IMR-90 (cell line): ENCODE data around the gene RASIP1. TPM values are rescaled to one million over a fixed set of nuclear protein-coding genes. Genes with fewer than 3 reads are reported as not detected.

Experiments used
- ATAC-seq: fragments of 200-7000 bp; cut with Tn5 transposase; 2 replicates; pipeline ENCODE4 v1.9.1; 2020; ENCODE audit warnings: low read depth, mild to moderate bottlenecking, moderate library complexity
- BruUV-seq: library from RNA; stranded (reverse); fragments of 400-500 nt; replicated peaks from 2 replicates; lab custom pipeline; 2021; lab: Mats Ljungman, UMichigan
- CTCF ChIA-PET: fragments of 300-600 bp; formaldehyde crosslinking; extraction: SDS; loops from one replicate; lab custom pipeline; 2021; ENCODE audit warnings: antibody characterized with exemption; lab: Yijun Ruan, JAX
- POLR2A ChIA-PET: fragments of 300-600 bp; sonication (Branson Sonifier 250); formaldehyde crosslinking; loops from one replicate; lab custom pipeline; 2022; ENCODE audit warnings: antibody characterized with exemption; ENCODE audit not compliant: unreplicated experiment; lab: Charles Lee
- DNase-seq: peaks from one replicate; pipeline ENCODE4 v3.0.0; 2013
- H2AFZ ChIP-seq: replicated peaks from 2 replicates; pipeline ENCODE3; 2013; ENCODE audit warnings: low read length, mild to moderate bottlenecking; ENCODE audit not compliant: poor library complexity
- H2AK5ac ChIP-seq: 2 replicates; pipeline ENCODE4 v1.6.1; 2013; ENCODE audit warnings: low read depth, low read length, inconsistent platforms
- H2AK9ac ChIP-seq: replicated peaks from 2 replicates; pipeline ENCODE3; 2013; ENCODE audit warnings: mild to moderate bottlenecking, low read depth, low read length, moderate library complexity; ENCODE audit not compliant: poor library complexity
- H2BK120ac ChIP-seq: 2 replicates; pipeline ENCODE4 v1.6.1; 2013; ENCODE audit warnings: low read depth, low read length, inconsistent platforms
- H2BK15ac ChIP-seq: 3 replicates; pipeline ENCODE4 v1.6.1; 2013; ENCODE audit warnings: low read depth, low read length, inconsistent platforms
- H2BK20ac ChIP-seq: 2 replicates; pipeline ENCODE4 v1.6.1; 2013; ENCODE audit warnings: low read depth, mild to moderate bottlenecking, inconsistent platforms, low read length, moderate library complexity
- H2BK5ac ChIP-seq: 2 replicates; pipeline ENCODE4 v1.6.1; 2013; ENCODE audit warnings: mild to moderate bottlenecking, low read depth, low read length, inconsistent platforms; ENCODE audit not compliant: poor library complexity, severe bottlenecking
- H3K14ac ChIP-seq: replicated peaks from 2 replicates; pipeline ENCODE4 v1.6.1; 2013; ENCODE audit warnings: low read depth, low read length, inconsistent platforms
- H3K18ac ChIP-seq: 2 replicates; pipeline ENCODE4 v1.6.1; 2013; ENCODE audit warnings: low read depth, low read length, control low read depth
- H3K23ac ChIP-seq: 2 replicates; pipeline ENCODE4 v1.6.1; 2013; ENCODE audit warnings: low read depth, low read length, inconsistent platforms
- H3K27ac ChIP-seq: 2 replicates; pipeline ENCODE4 v1.5.1; 2013; ENCODE audit warnings: mild to moderate bottlenecking, control low read depth, low read length; ENCODE audit not compliant: insufficient read depth
- H3K27me3 ChIP-seq: 2 replicates; pipeline ENCODE4 v1.6.1; 2013; ENCODE audit warnings: low read length; ENCODE audit not compliant: control insufficient read depth, insufficient read depth
- H3K36me3 ChIP-seq: 2 replicates; pipeline ENCODE4 v1.6.1; 2013; ENCODE audit warnings: low read length, mixed read lengths; ENCODE audit not compliant: control insufficient read depth, insufficient read depth
- H3K4ac ChIP-seq: 2 replicates; pipeline ENCODE4 v1.6.1; 2013; ENCODE audit warnings: low read depth, low read length, inconsistent platforms
- H3K4me1 ChIP-seq: 2 replicates; pipeline ENCODE4 v1.6.1; 2013; ENCODE audit warnings: low read length, mixed read lengths; ENCODE audit not compliant: control insufficient read depth, insufficient read depth
- H3K4me2 ChIP-seq: 2 replicates; pipeline ENCODE4 v1.6.1; 2013; ENCODE audit warnings: low read depth, mild to moderate bottlenecking, control low read depth, low read length, moderate library complexity
- H3K4me3 ChIP-seq: 2 replicates; pipeline ENCODE4 v1.5.1; 2013; ENCODE audit warnings: low read depth, mild to moderate bottlenecking, control low read depth, low read length, moderate library complexity; ENCODE audit not compliant: insufficient read depth
- H3K56ac ChIP-seq: 2 replicates; pipeline ENCODE4 v1.6.1; 2013; ENCODE audit warnings: low read length, inconsistent platforms; ENCODE audit not compliant: insufficient read depth; ENCODE audit errors: extremely low read depth
- H3K79me1 ChIP-seq, 2 experiments: 2 replicates each; pipeline ENCODE4 v1.6.1; 2013; ENCODE audit warnings: low read length in 2 of 2, inconsistent platforms in 1 of 2, low read depth in 1 of 2
- H3K9ac ChIP-seq: 2 replicates; pipeline ENCODE4 v1.6.1; 2013; ENCODE audit warnings: low read depth, low read length, control low read depth
- H3K9me1 ChIP-seq: 2 replicates; pipeline ENCODE4 v1.6.1; 2013; ENCODE audit warnings: low read length, inconsistent platforms; ENCODE audit not compliant: insufficient read depth
- H3K9me3 ChIP-seq: 2 replicates; pipeline ENCODE4 v1.6.1; 2013; ENCODE audit warnings: low read length; ENCODE audit not compliant: control insufficient read depth, insufficient read depth
- H4K20me1 ChIP-seq: 2 replicates; pipeline ENCODE4 v1.6.1; 2013; ENCODE audit warnings: low read length, inconsistent platforms; ENCODE audit not compliant: insufficient read depth
- H4K5ac ChIP-seq: 2 replicates; pipeline ENCODE4 v1.6.1; 2013; ENCODE audit warnings: mild to moderate bottlenecking, low read depth, low read length, control low read depth
- H4K8ac ChIP-seq, 2 experiments: 2 replicates each; pipeline ENCODE4 v1.6.1; 2013; ENCODE audit warnings: low read depth in 2 of 2, low read length in 2 of 2, control low read depth in 1 of 2, inconsistent platforms in 1 of 2
- H4K91ac ChIP-seq: 2 replicates; pipeline ENCODE4 v1.6.1; 2013; ENCODE audit warnings: low read depth, low read length, inconsistent platforms; ENCODE audit not compliant: insufficient read depth
- SMC3 ChIP-seq: fragments of 150-350 bp; IDR thresholded peaks from 2 replicates; pipeline ENCODE4 v1.6.1; 2016; ENCODE audit warnings: low read depth, mild to moderate bottlenecking, antibody characterized with exemption, low read length, moderate library complexity
- WGBS, 2 experiments: methylation state at CpG; one replicate each; pipeline versions ENCODE4 v1.1.5 to v1.1.7; 2013; ENCODE audit warnings: missing lambda C conversion rate in 2 of 2; ENCODE audit not compliant: insufficient read length in 1 of 2; ENCODE audit errors: extremely low coverage in 2 of 2; 5-methylcytosine and 5-hydroxymethylcytosine counted together
- dilution Hi-C: fragments of 300-500 bp; cut with HindIII; formaldehyde crosslinking; loops from one replicate; pipeline ENCODE4 v1.14.3; 2018; ENCODE audit warnings: low sequenced_read_pairs; ENCODE audit not compliant: unreplicated experiment
- in situ Hi-C: fragments of 300-500 bp; cut with MboI; formaldehyde crosslinking; loops from 3 replicates; pipeline ENCODE4 v1.14.3; 2019; ENCODE audit warnings: low sequenced_read_pairs, inconsistent platforms, mixed read lengths
- intact Hi-C: fragments of 100-400 bp; cut with micrococcal nuclease; formaldehyde crosslinking; loops from 2 replicates; pipeline ENCODE4 v1.10.0; 2022
- polyA plus RNA-seq, 3 experiments: library from polyadenylated mRNA; depleted of rRNA; stranded (reverse); fragments of >200 nt; gene quantifications; 2 replicates each; pipeline ENCODE4 v1.2.3, GENCODE V29; 2012; ENCODE audit warnings: low replicate concordance in 1 of 3
- total RNA-seq: library from RNA; depleted of rRNA; stranded (reverse); fragments of >200 nt; gene quantifications from 2 replicates; pipeline ENCODE4 v1.2.3, GENCODE V29; 2012

Gene RASIP1
- total and polyA plus RNA-seq, 2 of the 4 experiments (the other 2 are of a cell fraction): 0.18 to 0.51 TPM

DNA sequence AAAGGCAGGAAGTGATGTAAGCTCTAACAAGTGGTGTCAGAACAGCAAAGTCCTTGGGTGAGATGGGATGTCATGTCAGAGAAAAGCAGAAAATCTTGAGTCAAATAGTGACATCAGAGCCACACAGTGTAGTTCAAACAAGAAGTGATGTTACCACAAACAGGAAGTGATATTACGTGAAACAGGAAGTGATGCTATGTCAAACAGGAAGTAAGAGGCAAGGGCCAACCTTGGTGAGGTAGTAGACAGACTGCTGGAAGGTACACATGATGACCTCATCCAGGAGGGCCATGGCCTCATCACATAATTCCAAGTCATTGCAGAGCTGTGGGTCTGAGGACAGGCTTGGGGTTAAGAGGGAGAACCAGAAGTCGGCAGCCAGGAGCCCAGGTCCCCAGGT is 13.9 kb downstream of the RASIP1 start:
- H4K91ac ChIP-seq: no peak overlapping the region
- no peaks in the 10 kb centered on the region for H3K9me3 ChIP-seq
- no peak for TF ChIP-seq SMC3
- WGBS, 2 experiments: no CpG with 5 or more reads among the region's 2 CpGs
- BruUV-seq: no TSS peak
- no peak overlapping the region for H3K14ac ChIP-seq
- H3K4ac ChIP-seq: no peak overlapping the region
- H3K18ac ChIP-seq: no peak overlapping the region
- no peak overlapping the region for H3K4me3 ChIP-seq
- POLR2A ChIA-PET: no interaction called here
- no peak overlapping the region for H2BK120ac ChIP-seq
- no peak overlapping the region for H3K9ac ChIP-seq
- H3K27me3 ChIP-seq: no peaks in the 10 kb centered on the region; the same call in 1 of the 2 replicates
- H3K56ac ChIP-seq: no peak overlapping the region
- H3K4me2 ChIP-seq: no peak overlapping the region
- no peaks in the 10 kb centered on the region for H4K20me1 ChIP-seq
- H2AK9ac ChIP-seq: no peak overlapping the region
- H3K79me1 ChIP-seq: no peaks in the 10 kb centered on the region
- peak overlapping the region; percentile 51 for H2AFZ ChIP-seq
- ATAC-seq (no peak), DNase-seq (no peak)
- no peaks in the 10 kb centered on the region for H3K36me3 ChIP-seq
- no peak overlapping the region for H2BK5ac ChIP-seq
- H3K23ac ChIP-seq: no peak overlapping the region
- H4K5ac ChIP-seq: peak overlapping the region; percentile 28; the same call in 1 of the 2 replicates
- no peak overlapping the region for H2BK15ac ChIP-seq
- no peak overlapping the region for H2BK20ac ChIP-seq
- peak overlapping the region in 1 of 2 experiments; percentile 77; a peak in 3 of 4 replicates for H4K8ac ChIP-seq
- intact Hi-C loops: no loop called here
- H3K27ac ChIP-seq: no peak overlapping the region
- dilution Hi-C loops: no loop called here
- in situ Hi-C loops: no loop called here
- CTCF ChIA-PET: no interaction called here
- peaks cover 4% of the 10 kb centered on the region; the same call in 1 of the 2 replicates for H3K4me1 ChIP-seq
- peak overlapping the region; percentile 43; the same call in 1 of the 2 replicates for H2AK5ac ChIP-seq
- H3K9me1 ChIP-seq: peaks cover 5% of the 10 kb centered on the region
